Psoas muscle (tissue), 8 donors: ENCODE results near the gene SMIM41. TPM values are rescaled to one million over a fixed set of nuclear protein-coding genes. Genes with fewer than 3 reads are reported as not detected.
A peak's percentile ranks its signal among the peaks of the same experiment; 100 is the strongest.

Source experiments
- ATAC-seq, 4 donors: fragments of 200-7000 bp; cut with Tn5 transposase; one replicate each; pipeline ENCODE4 v1.9.1; 2020; ENCODE audit warnings: moderate library complexity in 3 of 4, mild to moderate bottlenecking in 2 of 4
- DNase-seq, 2 donors: peaks; one replicate each; pipeline ENCODE4 v3.0.0-alpha.2; 2020
- H3K27ac ChIP-seq: fragments of 200-600 bp; one replicate; pipeline ENCODE4 v1.8.0; 2022
- H3K27me3 ChIP-seq, 3 donors: fragments of 200-600 bp in 1 of 3; one replicate each; pipeline versions ENCODE4 v1.6.1 to v1.8.0; 2013 to 2022; ENCODE audit warnings: low read length in 2 of 3, mild to moderate bottlenecking in 2 of 3, moderate library complexity in 1 of 3; ENCODE audit not compliant: insufficient read depth in 3 of 3
- H3K36me3 ChIP-seq, 2 donors: fragments of 200-600 bp in 1 of 2; one replicate each; pipeline versions ENCODE4 v1.6.1 to v1.8.0; 2013 to 2022; ENCODE audit warnings: low read depth in 1 of 2, mild to moderate bottlenecking in 1 of 2, moderate library complexity in 1 of 2; ENCODE audit not compliant: insufficient read depth in 1 of 2
- H3K4me1 ChIP-seq: fragments of 200-600 bp; one replicate; pipeline ENCODE4 v1.8.0; 2022
- H3K4me3 ChIP-seq: fragments of 200-600 bp; one replicate; pipeline ENCODE4 v1.8.0; 2022; ENCODE audit warnings: mild to moderate bottlenecking
- H3K9me3 ChIP-seq: fragments of 200-600 bp; one replicate; pipeline ENCODE4 v1.8.0; 2022
- CTCF ChIP-seq: fragments of 200-600 bp; IDR thresholded peaks from one replicate; pipeline ENCODE4 v1.8.0; 2022; ENCODE audit warnings: antibody characterized with exemption
- WGBS, 3 donors: extraction: QIAGEN DNeasy Blood & Tissue Kit; methylation state at CpG; one replicate each; pipeline versions ENCODE4 v1.1.6 to v1.1.7; 2013; 5-methylcytosine and 5-hydroxymethylcytosine counted together
- intact Hi-C, 2 donors: fragments of 100-400 bp; cut with DNase I; formaldehyde crosslinking; loops; one replicate each; pipeline versions ENCODE4 v1.11.0 to v1.14.2; 2022
- polyA plus RNA-seq, 3 donors: library from polyadenylated mRNA; stranded (reverse); fragments of 200-250 nt; gene quantifications; one replicate each; pipeline ENCODE4 v1.2.3, GENCODE V29; 2013
- total RNA-seq, 4 donors: library from RNA; stranded (reverse); fragmentation: NEBNext Ultra II Directional in 2 of 4; extraction: Animal tissue kit (Norgen Biotek cat#: 25700) in 2 of 4; gene quantifications; one replicate each; pipeline versions ENCODE4 v1.2.1 to v1.2.4, GENCODE V29; 2021 to 2023
- donor health status: healthy with polysubstance abuse.
- donor health status: DM: no; HTN: no; CAD: no; lungs with moderate emphysema.
- donor health status: Bipolar disorder and iron deficiency.
- donor health status: healthy.
- donor health status: DM: yes; HTN: yes; CAD: no.
- donor health status: DM: no; HTN: no; CAD: no.
- donor health status: DM: no; HTN: no; CAD: no.
- donor health status: DM: yes; HTN: yes; CAD: no.

The SMIM41 gene
- total and polyA plus RNA-seq, 7 donors: 0.16 to 0.32 (median 0.20) TPM; not detected in 4

- H3K36me3 ChIP-seq: peaks cover 4 to 36% of the 10 kb centered on the region in 2 donors
- ATAC-seq: no peak
- no peak for TF ChIP-seq CTCF
- DNase-seq: no peak
- H3K4me3 ChIP-seq: peak overlapping the region; percentile 72
- no peaks in the 10 kb centered on the region for H3K9me3 ChIP-seq
- peaks cover 36% of the 10 kb centered on the region for H3K4me1 ChIP-seq
- 38 to 58% (median 43%) methylated on average over 7 of the region's 7 CpGs for whole genome bisulfite sequencing, 3 donors
- no peaks in the 10 kb centered on the region for H3K27me3 ChIP-seq
- peak overlapping the region; percentile 93 for H3K27ac ChIP-seq
- intact Hi-C loops: no loop called here
Measured at GRCh38 chr12:52052468-52053186, 26.9 kb upstream of the SMIM41 start.

- WGBS, 3 donors: 57 to 68% (median 67%) methylated on average over 9 of the region's 9 CpGs
- TF ChIP-seq CTCF: no peak
- H3K4me1 ChIP-seq: peaks cover 33% of the 10 kb centered on the region
- intact Hi-C loops: no loop called here
- peak overlapping the region; percentile 72 for H3K4me3 ChIP-seq
- H3K9me3 ChIP-seq: no peaks in the 10 kb centered on the region
- peaks cover 4 to 46% of the 10 kb centered on the region in 2 donors for H3K36me3 ChIP-seq
- no peak for ATAC-seq
- H3K27me3 ChIP-seq: no peaks in the 10 kb centered on the region
- DNase-seq: peak in 1 of 2 donors; percentile 31
- peak overlapping the region; percentile 93 for H3K27ac ChIP-seq
Measured at GRCh38 chr12:52053536-52054209, 25.8 kb upstream of the SMIM41 start.

- intact Hi-C loops: no loop called here
- WGBS, 3 donors: 75 to 87% (median 75%) methylated on average over 21 of the region's 21 CpGs
- Histone ChIP-seq H3K4me1 (peaks cover 26% of the 10 kb centered on the region), H3K27me3 (no peaks in the 10 kb centered on the region), H3K27ac (peak overlapping the region; percentile 93), H3K9me3 (no peaks in the 10 kb centered on the region), H3K36me3 (peaks cover 4 to 53% of the 10 kb centered on the region in 2 donors), H3K4me3 (no peak overlapping the region)
- no peak for DNase-seq
- TF ChIP-seq CTCF: no peak
- no peak for ATAC-seq
Measured at GRCh38 chr12:52054231-52054832, 25.2 kb upstream of the SMIM41 start.

GRCh38 chr12:52054833-52055730 is 24.4 kb upstream of the SMIM41 start:
- H3K4me3 ChIP-seq: no peak overlapping the region
- no peak for TF ChIP-seq CTCF
- peaks cover 19% of the 10 kb centered on the region for H3K4me1 ChIP-seq
- H3K36me3 ChIP-seq: peaks cover 4 to 58% of the 10 kb centered on the region in 2 donors
- ATAC-seq (no peak), DNase-seq (no peak)
- H3K27me3 ChIP-seq: no peaks in the 10 kb centered on the region
- peak overlapping the region; percentile 93 for H3K27ac ChIP-seq
- intact Hi-C loops: no loop called here
- H3K9me3 ChIP-seq: no peaks in the 10 kb centered on the region
- 78 to 91% (median 82%) methylated on average over 20 to 21 of the region's 21 CpGs for WGBS, 3 donors
